ENCODE results near the gene MAGEC3.
"Not testable (repeated sequence)": the region's sequence is repeated elsewhere in the genome, so short reads cannot be mapped to it uniquely, and the experiment has no call there.

Gene MAGEC3, protein sequence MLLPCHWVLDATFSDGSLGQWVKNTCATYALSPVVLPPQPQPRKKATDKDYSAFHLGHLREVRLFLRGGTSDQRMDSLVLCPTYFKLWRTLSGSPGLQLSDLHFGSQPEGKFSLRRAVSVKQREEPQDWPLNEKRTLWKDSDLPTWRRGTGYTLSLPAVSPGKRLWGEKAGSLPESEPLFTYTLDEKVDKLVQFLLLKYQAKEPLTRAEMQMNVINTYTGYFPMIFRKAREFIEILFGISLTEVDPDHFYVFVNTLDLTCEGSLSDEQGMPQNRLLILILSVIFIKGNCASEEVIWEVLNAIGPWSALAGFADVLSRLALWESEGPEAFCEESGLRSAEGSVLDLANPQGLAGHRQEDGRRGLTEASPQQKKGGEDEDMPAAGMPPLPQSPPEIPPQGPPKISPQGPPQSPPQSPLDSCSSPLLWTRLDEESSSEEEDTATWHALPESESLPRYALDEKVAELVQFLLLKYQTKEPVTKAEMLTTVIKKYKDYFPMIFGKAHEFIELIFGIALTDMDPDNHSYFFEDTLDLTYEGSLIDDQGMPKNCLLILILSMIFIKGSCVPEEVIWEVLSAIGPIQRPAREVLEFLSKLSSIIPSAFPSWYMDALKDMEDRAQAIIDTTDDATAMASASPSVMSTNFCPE

DNA sequence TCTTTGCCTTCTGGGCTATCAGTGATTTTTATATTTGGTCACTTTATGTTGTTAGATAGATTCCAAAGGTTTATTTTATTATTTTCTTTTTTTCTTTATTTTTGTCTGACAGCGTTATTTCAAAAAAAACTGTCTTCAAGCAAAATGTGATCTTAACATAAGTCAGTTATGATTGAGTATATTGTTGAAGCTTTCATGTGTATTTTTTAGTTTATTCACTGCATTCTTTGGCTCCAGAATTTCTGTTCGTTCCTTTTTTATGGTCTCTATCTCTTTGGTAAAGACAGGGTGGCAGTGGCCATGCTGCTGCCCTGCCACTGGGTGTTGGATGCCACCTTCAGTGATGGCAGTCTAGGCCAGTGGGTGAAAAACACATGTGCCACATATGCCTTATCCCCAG, at the start of gene MAGEC3:
TSS of gene MAGEC3 (plus strand) at position 301 of the 400 bp plus-strand sequence. CDS start at position 301, 0 bp downstream.
- no peak for DNase-seq

DNA sequence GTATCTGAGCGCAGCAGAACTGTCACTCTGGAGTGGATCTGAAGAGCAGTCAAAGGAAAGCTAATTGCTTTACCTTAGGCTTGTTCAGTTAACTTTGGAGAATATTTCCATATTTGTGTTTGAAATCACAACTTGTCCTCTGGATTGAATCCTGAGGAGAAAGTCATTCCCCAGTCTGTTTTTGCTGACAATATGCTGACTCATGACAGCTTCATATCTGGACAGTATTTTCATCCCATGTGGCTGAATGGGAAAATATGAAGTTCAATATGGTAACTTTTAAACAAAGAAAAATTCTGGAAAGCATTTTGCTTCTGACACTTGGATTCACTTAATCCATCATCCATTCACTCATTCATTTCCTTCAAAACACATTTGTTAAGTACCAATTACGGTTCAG, 46.3 kb upstream of the MAGEC3 start:
- no peak for DNase-seq

- DNase-seq: no peak
These were observed 26.7 kb upstream of the MAGEC3 start for GRCh38 chrX:141811438-141811837.

DNA sequence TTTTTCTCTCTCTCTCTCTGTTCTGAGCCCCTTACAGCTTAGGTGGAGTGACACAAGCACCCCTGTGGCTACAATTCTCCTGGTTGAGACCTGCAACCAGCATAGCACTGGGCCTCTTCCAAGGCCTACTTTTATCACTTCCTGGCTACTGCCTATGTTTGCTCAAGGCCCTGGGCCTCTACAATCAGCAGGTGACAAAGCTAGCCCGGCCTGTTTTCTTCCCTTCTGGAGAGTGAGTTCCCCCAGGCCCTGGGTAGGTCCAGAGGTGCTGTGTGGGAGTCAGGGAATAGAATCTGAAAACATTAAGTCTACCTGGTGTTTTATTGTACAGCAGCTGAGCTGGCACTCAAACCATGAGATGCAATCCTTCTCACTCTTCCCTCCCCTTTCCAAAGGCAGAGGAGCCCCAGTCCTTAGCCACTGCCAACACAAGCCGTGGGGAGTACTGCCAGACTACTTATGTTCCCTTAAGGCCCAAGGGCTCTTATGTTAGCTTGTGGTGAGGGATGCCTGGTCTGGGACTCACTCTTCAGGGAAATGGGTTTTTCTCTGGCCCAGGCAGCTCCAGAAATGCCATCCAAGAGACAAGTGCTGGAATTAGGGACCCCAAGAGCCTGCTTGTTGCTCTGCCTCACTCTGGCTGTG, 23.8 kb upstream of the MAGEC3 start:
- DNase-seq: no peak

- DNase-seq: no peak
These were observed 22.2 kb upstream of the MAGEC3 start for GRCh38 chrX:141815904-141816303.

DNA sequence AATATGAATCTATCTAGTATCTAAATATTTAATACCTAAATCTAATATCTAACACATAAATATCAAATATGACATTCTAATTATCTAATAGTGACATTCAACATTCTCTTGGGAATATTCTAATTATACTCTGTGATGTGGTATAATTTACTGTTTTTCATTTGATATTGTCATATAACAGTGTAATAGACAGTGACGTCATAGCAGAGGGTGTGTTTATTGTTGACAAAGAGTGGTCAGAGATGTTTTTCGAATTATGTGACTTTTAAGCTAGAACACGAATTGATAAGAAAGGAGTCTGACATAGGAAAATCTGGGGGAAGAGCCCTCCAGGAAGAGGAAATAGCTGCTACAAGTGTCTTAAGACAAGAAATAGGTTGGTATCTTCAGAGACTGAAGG, 5.9 kb upstream of the MAGEC3 start:
- no peak for DNase-seq

DNA sequence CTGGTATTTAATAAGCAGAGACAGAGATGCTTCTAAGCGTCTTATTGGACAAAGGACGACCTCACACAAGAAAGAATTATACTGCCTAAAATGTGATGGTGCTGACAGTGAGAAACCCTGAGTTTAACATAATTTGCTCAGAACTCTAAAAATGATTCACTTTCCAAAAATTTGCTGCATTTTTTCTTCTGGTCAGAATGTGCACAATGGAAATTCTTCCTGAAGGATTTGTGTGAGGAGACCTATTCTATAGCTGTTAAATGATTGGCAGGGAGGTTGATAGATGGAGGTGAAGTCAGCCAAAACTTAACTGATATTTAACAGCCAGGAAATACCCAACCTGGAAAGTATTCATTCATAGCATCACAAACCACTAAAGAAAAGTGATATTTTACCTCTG, 1.7 kb downstream of the MAGEC3 start:
- no peak for DNase-seq

DNA sequence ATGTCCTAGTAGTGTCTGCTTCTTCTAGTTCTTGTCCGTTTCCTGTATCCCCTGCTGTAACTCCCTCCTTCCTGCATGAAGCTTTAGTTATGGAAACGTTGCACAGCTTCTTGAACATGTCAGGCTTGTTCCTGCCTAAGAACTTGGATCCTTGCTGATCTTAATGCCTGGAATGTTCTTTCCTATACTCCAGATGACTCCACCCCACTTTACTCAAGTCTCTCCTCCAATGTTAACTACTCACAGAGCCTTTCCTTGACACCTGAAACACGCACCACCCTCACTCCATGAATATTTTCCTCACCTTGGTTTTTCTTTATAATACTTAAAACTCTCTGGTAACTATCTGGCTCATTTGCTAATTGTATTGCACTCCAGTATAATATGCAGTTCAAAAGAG, 19.4 kb downstream of the MAGEC3 start:
- DNase-seq: no peak

DNA sequence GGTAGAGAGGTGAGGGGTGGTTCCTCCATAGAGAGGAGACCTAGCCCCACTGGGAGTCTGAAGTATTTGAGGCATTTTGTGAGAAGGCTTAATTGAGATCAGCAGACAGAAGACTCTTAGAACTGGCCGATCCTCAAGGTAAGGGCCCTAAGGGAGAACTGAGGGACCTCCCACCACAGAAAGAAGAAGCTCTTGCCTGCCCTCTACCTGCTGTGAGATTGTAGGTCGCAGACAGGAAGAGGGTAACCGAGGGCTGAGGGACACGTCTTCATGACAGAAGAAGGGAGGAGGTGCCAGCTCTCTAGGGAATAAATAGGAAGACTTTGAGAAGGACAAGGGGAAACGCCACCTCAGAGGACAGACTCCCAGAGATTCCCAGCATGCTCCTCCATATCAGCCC, 41.5 kb downstream of the MAGEC3 start:
- no peak for DNase-seq

DNA sequence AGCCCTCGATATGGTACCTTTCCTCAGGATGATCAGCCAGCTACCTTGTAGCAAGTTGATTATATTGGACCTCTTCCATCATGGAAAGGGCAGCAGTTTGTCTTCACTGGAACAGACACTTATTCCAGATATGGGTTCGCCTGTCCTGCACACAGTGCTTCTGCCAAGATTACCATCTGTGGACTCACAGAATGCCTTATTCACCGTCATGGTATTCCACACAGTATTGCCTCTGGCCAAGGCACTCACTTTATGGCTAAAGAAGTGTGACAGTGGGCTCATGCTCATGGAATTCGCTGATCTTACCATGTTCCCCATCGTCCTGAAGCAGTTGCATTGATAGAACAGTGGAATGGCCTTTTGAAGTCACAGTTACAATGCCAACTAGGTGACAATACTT, 50.7 kb downstream of the MAGEC3 start:
- not testable (repeated sequence) for DNase-seq

DNA sequence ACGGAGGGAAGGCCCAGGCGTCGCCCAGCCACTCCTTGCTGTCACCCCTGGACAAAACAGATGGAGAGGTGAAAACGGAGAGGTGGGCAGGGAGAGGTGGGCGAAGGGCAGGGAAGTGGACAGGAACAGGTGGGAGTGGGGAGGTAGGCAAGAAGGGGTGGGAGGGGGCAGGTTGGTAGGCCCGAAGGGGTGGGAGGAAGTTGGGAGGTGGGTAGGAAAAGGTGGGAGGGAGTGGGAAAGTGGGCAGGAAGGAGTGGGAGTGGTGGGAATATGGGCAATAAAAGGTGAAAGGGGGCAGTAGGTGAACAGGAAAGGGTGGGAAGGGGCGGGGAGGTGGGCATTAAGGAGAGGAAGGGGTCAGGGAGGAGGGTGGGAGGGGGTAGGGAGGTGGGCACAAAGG, 56.6 kb downstream of the MAGEC3 start:
- no peak for DNase-seq

- no peak for DNase-seq
These were observed 59.6 kb downstream of the MAGEC3 start for GRCh38 chrX:141897690-141898089.

DNA sequence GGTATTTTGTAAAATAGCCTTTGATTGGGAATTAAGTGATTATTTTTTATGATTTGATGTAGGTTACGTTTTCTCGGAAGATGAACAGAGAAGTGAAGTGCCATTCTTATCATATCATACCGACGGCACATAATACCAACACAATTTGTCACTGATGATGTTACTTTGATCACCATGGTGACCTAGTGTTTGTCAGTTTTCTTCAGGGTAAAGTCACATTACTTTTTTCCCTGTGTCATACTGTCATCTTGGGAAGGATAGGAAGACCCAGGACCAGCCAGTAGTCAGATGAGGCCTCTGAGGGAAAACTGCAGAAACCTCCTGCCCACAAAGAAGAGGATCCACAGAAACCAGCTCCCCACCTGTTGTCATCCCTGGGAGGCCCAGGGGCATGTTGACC, 64.2 kb downstream of the MAGEC3 start:
- no peak for DNase-seq

- DNase-seq: no peak
These were observed 65.5 kb downstream of the MAGEC3 start, which contains the start of gene MAGEC1 for GRCh38 chrX:141903400-141904155. Gene MAGEC1, plus strand, starts transcription at chrX:141903894. Its CDS starts 1,179 bp downstream, at chrX:141905073.

GRCh38 chrX:141904262-141904661, 66.1 kb downstream of the MAGEC3 start:
- DNase-seq: no peak

DNA sequence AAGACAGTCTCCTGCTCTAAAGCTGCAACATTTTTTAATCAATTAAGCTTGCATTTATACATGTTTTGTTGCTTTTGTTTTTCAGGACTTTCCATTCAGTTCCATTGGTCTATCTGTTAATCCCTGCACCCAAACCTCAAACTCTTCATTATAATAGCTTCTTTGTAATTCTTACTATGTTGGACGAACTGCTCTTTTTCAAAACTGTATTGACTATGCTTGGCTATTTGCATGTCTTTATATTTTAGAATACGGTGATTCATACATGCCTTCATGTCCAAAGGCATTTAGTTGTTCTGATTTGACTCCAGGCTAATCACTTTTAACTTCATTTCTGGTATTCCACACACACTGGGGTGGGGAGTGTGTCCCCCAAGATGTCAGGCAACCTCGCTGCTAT, 79.7 kb downstream of the MAGEC3 start:
- DNase-seq: no peak

DNA sequence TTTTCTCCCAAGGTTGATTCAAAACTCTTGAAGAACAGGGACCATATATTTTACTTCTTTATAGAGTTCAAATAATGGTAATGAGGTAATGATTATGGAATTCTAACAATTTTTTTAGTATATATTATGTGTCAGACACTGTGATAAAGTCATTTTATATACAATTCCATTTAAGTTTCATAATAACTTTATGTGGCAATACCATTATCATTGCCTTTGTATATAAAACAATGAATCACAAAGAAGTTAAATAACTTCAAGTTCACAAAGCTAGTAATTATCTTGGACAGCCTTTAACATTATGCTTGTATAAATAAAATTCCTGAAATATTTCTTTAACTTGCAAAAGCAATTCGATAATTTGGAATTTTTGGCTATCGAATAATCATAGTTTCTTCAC, 86.2 kb downstream of the MAGEC3 start:
- no peak for DNase-seq

DNA sequence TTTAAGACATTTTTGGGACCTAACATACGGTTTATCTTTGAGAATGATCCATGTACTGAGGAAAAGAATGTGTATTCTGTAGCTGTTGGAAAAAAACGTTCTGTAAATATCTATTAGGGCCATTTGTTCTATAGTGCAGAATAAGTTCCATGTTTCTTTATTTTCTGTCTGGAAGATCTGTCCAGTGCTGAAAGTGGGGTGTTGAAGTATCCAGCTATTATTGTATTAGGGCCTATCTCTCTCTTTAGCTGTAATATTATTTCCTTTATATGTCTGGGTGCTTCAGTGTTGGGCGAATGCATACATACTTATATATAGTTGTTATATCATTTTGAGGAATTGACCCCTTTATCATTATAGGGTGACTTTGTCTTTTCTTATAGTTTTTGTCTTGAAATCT, 90.3 kb downstream of the MAGEC3 start:
- no peak for DNase-seq

GRCh38 chrX:141934059-141934641, 96.0 kb downstream of the MAGEC3 start:
- DNase-seq: no peak

DNA sequence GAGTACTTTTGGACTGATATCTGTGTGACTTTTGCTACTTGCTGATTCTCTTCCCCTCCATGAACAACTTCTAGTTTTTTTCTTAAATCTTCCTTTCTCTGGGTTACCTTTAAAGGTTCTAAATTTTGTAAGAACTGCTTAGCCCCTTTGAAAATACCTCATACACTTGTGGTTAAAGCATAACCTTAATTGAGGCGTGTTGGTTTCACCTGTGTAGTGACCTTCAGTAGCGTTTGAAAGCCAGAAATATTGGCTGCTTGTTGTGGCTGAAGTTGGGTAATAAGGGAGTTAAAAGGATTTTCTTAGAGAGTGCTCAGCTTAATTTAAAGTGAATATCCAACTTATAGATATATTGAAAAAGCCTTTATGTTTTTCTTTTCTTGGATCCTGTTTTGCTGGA, 97.5 kb downstream of the MAGEC3 start:
- no peak for DNase-seq

- DNase-seq: no peak
These were observed 98.0 kb downstream of the MAGEC3 start for GRCh38 chrX:141936080-141936479.

- no peak for DNase-seq
These were observed 103.1 kb downstream of the MAGEC3 start for GRCh38 chrX:141941234-141941633.

GRCh38 chrX:141945426-141945825, 107.3 kb downstream of the MAGEC3 start:
- DNase-seq: no peak
